Ecto neural progenitor cell (in vitro differentiated cells): ENCODE results near the gene GABRB3.
"Not testable (repeated sequence)": the region's sequence is repeated elsewhere in the genome, so short reads cannot be mapped to it uniquely, and the experiment has no call there.

ENCODE experiments used
- DNase-seq: peaks from one replicate; pipeline ENCODE4 v3.0.0-alpha.2; 2018; ENCODE audit warnings: low spot score

GABRB3 gene

GRCh38 chr15:26736502-26737248, 36.2 kb downstream of the GABRB3 start:
- no peak for DNase-seq

GRCh38 chr15:26731965-26732364, 40.9 kb downstream of the GABRB3 start:
- DNase-seq: no peak

- no peak for DNase-seq
These were observed 43.3 kb downstream of the GABRB3 start for GRCh38 chr15:26729581-26729980.

- no peak for DNase-seq
These were observed 43.8 kb downstream of the GABRB3 start for GRCh38 chr15:26729030-26729429.

- DNase-seq: no peak
These were observed 48.3 kb downstream of the GABRB3 start for GRCh38 chr15:26724381-26725150.

GRCh38 chr15:26722621-26723160, 50.2 kb downstream of the GABRB3 start:
- DNase-seq: no peak

GRCh38 chr15:26721232-26721967, 51.5 kb downstream of the GABRB3 start:
- no peak for DNase-seq

- DNase-seq: no peak
These were observed 52.3 kb downstream of the GABRB3 start for GRCh38 chr15:26720546-26720945.

- DNase-seq: not testable (repeated sequence)
These were observed 53.0 kb downstream of the GABRB3 start for GRCh38 chr15:26719866-26720265.

- no peak for DNase-seq
These were observed 56.8 kb downstream of the GABRB3 start for GRCh38 chr15:26716069-26716468.

GRCh38 chr15:26713498-26713897, 59.4 kb downstream of the GABRB3 start:
- no peak for DNase-seq

- DNase-seq: no peak
These were observed 60.5 kb downstream of the GABRB3 start for GRCh38 chr15:26712335-26712734.

- DNase-seq: no peak
These were observed 61.4 kb downstream of the GABRB3 start for GRCh38 chr15:26711445-26711844.

GRCh38 chr15:26702381-26702780, 70.5 kb downstream of the GABRB3 start:
- no peak for DNase-seq

GRCh38 chr15:26698555-26698954, 74.3 kb downstream of the GABRB3 start:
- no peak for DNase-seq

- no peak for DNase-seq
These were observed 75.0 kb downstream of the GABRB3 start for GRCh38 chr15:26697913-26698312.

- no peak for DNase-seq
These were observed 81.6 kb downstream of the GABRB3 start for GRCh38 chr15:26691249-26691648.

- no peak for DNase-seq
These were observed 82.1 kb downstream of the GABRB3 start for GRCh38 chr15:26690778-26691177.

- DNase-seq: no peak
These were observed 83.4 kb downstream of the GABRB3 start for GRCh38 chr15:26689462-26689861.

- DNase-seq: no peak
These were observed 86.2 kb downstream of the GABRB3 start for GRCh38 chr15:26686547-26687187.

GRCh38 chr15:26682598-26683164, 90.2 kb downstream of the GABRB3 start:
- DNase-seq: peak; percentile 51

GRCh38 chr15:26679927-26680326, 92.9 kb downstream of the GABRB3 start:
- DNase-seq: no peak
